ENCODE results near the gene CEP72.
"Not testable (repeated sequence)": the region's sequence is repeated elsewhere in the genome, so short reads cannot be mapped to it uniquely, and the experiment has no call there.

The CEP72 gene

DNA sequence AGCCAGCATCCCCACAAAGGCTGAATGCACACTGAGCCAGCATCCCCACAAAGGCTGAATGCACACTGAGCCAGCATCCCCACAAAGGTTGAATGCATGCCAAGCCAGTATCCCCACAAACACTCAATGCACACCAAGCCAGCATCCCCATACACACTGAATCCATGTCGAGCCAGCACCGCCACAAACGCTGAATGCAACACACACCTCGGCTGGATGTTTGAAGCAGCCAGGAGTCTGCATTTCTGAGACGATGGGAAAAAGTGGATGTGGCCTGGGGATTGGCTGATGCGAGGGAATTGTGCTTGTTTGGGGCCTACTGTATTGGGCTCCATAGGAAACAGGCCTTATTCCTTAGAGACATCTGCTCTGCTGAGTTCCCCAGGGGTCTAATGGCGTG lies 30.9 kb upstream of the CEP72 start:
- DNase-seq: no peak

- no peak for DNase-seq
These were observed 30.2 kb upstream of the CEP72 start for GRCh38 chr5:581941-582340.

- DNase-seq: not testable (repeated sequence)
These were observed 29.7 kb upstream of the CEP72 start for GRCh38 chr5:582445-582844.

- no peak for DNase-seq
These were observed 29.1 kb upstream of the CEP72 start for GRCh38 chr5:582936-583635.

DNA sequence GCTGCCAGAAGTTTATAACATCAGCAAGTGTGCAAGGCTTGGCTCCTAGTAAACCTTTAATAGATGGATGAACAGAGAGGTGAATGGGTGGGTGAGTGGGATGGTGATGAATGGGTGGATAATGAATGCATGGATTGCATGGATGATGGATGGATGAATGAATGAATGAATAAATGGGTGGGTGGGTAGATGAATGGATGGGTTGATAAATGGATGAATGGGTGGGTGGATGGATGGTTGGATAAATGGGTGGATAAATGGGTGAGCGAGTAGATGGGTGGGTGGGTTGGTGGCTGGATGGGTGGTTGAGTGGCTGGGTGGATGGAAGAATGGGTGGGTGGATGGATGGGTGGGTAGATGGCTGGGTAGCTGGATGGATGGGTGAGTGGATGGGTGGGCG lies 28.5 kb upstream of the CEP72 start:
- DNase-seq: no peak

DNA sequence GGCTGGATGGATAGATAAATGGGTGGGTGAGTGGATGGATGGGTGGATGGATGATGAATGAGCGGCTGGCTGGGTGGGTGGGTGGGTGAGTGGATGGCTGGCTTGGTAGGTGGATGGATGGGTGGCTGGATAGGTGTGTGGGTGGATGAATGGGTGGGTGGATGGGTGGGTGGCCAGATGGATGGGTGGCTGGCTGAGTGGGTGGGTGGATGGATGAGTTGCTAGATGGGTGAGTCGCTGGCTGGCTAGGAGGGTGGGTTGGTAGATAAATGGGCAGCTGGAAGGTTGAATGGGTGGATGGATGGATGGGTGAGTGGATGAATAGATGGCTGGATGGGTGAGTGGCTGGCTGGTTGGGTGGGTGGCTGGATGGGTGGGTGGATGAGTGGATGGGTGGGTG lies 27.9 kb upstream of the CEP72 start:
- no peak for DNase-seq

DNA sequence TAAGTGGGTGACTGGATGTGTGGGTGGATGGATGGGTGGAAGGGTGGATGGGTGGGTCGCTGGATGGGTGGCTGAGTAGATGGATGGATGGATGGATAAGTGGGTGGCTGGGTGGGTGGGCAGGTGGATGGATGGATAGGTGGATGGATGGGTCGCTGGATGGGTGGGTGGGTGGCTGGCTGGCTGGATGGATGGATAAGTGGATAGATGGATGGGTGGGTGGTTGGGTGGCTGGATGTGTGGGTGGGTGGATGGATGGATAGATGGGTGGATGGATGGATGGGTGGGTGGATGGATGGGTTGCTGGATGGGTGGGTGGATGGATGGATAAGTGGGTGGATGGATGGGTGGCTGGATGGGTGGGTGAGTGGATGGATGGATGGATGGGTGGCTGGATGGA lies 27.3 kb upstream of the CEP72 start:
- DNase-seq: no peak

DNA sequence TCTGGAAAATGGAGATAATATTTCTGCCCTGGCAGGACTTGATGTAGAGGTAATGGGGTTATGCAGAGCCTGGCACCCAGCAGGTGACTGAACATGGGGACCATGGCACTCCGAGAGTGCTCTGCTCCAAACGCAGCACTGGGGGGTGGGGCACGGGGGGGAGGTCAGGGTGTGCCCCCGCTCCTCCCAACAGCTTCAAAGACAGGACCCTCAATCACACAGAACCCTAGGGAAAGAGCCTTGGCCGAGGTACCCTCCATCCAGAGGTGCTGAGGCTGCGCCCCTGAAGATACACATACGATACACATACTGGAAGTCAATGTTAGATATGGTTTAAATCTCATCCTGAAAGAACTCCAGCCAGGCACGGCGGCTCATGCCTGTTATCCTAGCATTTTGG lies 26.6 kb upstream of the CEP72 start:
- DNase-seq: no peak

- DNase-seq: no peak
These were observed 26.0 kb upstream of the CEP72 start for GRCh38 chr5:585962-586628.

DNA sequence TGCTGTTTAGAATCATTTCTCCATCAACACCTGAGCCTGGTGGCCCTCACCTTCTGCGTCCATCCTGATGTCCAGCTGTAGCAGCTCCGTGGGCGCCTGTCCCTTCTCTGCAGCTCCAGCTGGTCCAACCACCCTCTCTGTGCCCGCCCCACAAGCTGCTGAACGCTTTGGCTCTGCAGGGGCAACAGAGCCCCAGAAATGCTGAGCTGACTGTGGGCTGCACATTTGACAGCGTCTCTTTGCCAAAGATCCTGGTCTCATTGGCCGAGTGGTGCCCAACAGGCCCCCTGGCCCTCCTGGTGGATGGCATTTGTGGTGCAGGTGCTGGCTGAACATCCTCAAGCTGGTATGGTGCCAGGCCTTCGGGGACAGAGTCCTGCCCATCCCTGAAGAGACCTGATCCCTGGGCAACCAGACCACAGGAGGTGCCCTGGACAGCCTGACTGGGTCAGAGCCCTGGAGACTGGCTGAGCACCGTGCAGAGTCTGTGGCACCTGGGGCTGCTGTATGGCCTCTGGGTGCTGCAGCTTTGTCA lies 25.3 kb upstream of the CEP72 start:
- DNase-seq: no peak

DNA sequence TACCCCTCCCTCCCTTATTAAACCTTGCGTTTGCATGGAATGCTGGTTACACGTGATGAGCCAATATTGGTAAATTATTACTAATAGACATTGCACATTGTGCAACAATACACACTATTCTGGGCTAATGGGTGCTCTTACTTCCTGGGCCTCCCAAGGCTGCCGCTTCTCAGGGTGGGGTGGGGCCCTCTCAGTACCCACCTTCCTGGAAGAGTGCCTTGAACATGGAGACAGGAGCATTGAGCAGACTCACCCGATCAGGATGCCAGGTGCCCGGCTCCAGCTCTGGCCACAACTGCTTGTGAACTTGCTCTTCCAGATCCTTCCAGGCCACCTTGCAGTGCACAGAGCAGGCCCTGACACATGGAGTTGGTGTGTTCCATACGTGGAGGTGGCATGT lies 24.7 kb upstream of the CEP72 start:
- no peak for DNase-seq

DNA sequence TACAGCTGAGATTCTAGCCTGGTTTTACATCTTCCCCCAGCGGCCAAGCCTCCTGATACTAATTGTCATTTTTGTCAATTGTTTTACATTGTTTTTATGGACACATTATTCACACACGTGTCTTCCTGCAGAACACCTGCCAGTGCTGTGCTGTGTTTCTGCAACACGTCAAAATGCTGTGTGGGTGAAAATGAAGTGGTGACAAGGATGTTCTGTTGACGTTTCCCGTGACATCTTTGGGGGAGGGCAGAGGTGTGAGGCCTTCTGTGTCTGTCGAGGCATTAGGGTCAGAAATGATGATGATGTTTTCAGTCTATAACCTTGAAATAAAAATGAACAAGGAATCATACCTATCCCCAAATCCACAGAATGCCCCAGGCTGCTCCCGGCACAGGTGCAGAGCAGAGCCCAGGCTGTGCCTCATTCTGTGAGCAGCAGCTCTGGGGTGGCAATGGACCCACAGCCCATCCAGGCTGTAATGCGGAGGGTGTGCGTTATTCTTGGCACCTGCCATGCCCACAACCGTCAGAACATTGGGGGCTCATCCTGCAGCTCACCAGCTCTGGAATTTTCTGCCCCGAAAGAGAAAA lies 23.6 kb upstream of the CEP72 start:
- no peak for DNase-seq

DNA sequence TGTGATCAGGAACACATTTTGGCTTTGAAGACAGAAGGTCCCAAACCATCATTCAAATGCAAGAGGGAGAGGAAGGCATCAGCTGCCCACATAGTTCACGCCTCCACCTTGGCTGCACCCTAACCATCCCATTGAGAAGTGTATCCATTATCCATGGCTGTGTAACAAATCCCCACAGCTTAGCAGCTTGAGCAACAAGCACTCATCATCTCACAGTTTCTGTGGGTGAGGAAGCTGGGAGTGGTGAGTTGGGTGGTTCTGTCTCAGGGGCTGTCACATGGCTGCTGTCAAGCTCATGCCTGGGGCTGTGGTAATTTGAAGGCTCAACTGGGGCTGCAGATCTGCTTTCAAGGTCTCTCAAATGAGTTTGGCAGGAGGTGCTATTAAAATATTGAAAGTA lies 23.0 kb upstream of the CEP72 start:
- no peak for DNase-seq

- DNase-seq: no peak
These were observed 22.6 kb upstream of the CEP72 start for GRCh38 chr5:589588-589987.

DNA sequence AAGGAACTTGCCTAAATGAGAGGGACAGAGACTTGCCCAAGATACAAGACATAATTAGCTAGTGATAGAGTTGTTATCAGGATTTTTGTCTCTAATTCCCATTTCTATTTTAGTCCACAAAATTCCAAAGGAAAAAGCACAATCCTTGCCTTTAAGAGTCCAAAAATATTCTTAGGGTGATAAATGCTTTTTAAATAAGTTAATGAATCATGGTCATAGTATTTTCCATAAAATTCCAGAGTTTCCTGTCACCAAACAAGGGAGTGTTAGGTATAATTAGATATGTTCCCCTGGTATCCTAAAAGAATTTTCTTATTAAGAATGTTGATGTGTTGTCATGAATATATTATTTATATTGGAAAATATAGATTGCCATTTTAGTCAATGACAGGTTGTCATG lies 21.8 kb upstream of the CEP72 start:
- no peak for DNase-seq

- no peak for DNase-seq
These were observed 20.4 kb upstream of the CEP72 start for GRCh38 chr5:591746-592145.

GRCh38 chr5:592158-592557 lies 20.0 kb upstream of the CEP72 start:
- DNase-seq: no peak

DNA sequence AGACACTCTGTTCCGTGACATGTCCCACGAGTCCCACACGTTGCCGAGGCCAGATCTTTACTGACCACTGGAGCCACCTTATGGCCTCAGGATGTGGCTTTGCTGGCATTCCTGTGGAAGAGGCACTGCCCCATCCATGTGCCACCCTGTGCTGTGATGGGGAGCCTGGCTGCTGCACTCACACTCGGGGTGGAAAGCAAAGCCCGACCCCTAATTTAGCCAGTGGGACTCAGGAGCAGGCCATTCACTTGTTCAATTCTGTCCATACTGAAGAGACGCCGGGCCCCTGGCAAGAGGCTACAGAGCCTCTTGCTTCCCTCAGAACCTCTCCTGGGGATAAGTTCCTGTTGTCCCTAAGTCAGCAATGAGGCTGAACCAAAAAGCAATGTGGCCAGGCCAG lies 18.6 kb upstream of the CEP72 start:
- no peak for DNase-seq

DNA sequence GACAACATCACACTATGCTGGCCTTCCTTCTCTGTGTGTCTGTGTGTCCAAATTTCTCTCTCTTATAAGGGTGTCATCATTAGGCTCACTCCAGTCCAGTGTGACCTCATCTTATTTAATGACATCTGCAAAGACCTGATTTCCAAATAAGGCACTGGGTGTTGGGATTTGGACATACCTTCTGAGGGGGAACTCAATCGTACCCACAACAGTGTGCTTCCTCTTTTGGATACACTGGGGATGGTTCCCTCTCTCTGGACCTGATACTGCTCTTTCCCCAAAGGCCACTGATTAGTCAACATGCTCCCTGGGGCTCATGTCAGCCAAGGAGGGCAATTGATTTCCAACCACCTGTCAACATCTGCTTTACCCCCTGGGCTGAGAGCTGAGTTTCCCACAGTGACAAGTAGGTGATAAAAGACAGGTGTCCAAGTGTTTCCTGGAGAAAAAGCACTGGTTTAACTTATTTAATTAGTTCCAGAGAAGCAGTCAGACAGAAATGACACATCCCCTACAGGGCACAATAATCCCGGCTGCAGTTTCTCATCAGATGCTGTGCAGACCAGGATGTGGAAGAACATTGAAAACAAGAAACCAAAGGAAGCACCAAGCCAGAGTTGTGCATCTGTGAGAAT lies 17.8 kb upstream of the CEP72 start:
- no peak for DNase-seq

DNA sequence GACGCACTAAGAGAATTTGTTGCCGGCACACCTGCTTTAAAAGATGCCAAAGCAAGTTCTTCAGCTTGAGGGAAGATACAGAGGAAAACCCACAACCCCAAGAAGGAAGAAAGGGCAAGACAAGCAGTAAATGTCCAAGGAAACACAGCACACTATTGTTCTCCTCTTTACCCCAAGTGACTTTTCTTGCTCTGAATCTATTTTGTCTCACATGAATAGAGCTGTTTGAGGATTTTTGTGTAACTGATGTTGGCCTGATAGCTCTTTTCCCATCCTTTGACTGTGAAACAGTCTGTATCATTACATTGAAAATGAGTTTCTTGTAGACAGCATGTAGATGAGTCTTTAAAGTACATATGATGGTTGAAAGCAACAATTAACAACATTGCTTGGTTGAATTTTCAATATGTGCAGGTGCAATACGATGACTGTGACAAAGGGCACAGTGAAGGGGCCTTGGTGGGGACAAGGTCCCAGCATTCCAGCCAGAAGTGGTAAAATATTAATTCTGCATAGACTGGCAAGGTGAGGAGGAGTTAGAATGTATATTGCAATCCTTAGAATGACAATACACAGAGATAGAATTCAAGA lies 16.8 kb upstream of the CEP72 start:
- no peak for DNase-seq

GRCh38 chr5:597871-598563 lies 14.1 kb upstream of the CEP72 start:
- no peak for DNase-seq

- DNase-seq: no peak
These were observed 13.6 kb upstream of the CEP72 start for GRCh38 chr5:598564-598890.
